Activated CD4-positive, alpha-beta T cell treated with anti-CD3 and anti-CD28 coated beads, Interleukin-2, amount 50 U/mL, for 4 hours (primary cell): ENCODE measurements around the gene EBF3.

Experiments used
- DNase-seq, 2 experiments: peaks; one replicate each; pipeline ENCODE4 v3.0.0-alpha.2; 2020

Gene EBF3

DNA sequence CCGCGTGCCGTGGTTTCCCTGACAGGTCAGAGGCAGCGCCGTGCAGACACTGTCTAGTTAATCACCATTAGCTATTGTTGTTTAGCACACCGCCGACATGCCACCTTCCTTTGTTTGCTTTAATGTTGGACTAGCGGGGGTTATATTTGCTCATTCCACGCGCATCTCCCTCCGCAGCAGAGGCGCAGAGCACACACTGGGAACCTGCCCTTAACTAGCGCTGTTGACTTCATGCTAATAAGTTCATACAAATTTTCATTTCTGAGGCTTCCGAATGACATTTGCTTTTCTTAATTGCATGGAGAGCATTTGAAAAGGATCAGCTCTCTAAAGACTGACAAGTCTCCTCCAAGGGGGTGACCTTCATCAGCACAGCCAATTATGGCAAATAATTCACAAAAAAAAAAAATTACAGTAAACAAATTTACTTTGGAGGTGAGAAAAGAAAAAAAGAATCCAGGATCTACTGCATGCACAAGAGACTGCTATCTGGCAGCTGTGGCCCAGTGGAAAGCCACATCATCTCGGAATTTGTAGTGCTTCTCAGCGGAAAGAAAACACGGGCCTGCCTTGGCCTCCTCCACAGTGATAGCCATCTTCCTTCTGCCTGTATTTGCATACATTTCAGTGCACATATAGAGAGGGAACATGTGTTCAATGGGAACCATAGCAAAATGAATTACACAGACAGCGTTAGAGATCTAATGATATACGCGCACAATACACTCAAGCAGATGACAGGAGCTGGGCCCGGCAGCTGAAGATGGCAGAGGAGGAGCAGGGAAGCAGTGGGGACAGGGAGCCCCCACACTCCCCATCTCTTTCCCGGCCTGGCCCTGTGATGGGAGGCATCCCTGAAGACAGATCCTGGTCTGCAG lies 94.2 kb downstream of the EBF3 start:
- DNase-seq, result no peak

DNA sequence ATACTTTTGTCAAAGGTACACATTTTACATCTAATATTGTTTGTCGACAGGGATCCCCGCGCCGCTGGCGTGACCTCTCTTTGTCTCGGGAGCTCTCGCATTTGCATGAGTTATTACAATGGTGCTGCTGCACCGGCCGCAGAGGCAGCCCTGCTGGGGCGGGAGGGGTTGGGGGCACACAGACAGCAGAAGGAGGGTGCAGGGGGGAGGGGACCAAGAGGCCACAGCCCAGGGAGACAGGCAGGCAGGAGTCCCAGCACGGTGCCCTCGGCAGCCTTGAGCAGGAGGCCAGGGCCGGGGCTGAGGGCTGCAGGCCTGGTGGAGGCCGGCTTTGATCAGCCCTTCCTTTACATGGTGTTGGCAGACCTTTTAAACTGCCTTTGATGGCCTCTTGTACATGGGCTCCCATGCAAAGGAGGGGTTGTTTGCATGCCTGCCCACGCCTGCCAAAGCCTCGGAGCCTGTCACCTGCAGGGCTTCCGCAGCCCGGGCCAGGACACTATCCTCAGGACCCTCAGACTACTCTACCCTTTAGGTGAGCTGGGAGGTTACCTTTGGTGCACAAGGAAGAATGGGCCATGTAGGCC lies 95.5 kb downstream of the EBF3 start:
- no peak for DNase-seq

DNA sequence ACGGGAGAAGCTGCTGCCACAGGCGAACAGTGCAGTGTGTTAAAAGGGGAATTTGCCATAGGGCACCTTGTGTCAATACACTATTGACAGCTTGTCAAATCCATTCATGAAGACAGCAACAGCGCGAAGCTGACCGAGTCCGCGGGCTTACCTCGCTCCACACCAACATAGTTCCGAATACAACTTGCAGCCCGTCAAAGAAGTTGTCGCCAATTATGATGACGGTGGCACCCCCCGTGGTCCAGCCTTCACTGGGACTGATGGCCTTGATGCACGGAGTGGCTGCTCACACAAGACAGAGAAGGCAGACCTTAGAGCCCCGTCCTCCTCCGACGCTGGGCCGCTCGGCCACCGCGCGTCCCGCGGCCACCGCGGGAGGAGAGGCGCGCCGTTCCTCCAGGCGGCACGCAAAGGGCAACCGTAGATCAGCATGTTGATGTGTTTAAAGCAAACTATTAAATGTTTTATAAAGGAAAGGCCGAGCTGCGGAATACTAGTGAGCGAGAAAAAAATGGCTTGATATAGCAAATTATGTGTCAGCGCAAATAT lies 96.4 kb downstream of the EBF3 start:
- DNase-seq, result no peak

DNA sequence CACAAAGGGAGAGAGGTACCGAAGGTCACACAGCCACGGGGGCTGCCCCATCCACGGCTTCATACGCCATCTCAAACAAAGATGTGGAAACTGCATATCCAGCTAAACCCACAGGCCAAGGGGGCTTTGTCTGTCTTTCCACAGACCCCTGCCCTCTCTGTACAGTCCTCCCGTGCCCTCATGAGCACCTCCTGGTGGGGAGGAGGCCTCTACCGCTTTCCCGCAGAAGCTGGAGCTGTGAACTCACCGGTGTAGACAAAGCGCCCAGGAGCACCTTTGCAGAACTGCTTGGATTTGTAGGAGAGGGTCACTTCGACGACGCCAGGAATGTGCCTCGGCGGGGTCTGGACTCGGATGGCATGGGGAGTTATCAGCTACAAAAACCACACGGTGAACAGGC lies 97.2 kb downstream of the EBF3 start:
- no peak for DNase-seq

DNA sequence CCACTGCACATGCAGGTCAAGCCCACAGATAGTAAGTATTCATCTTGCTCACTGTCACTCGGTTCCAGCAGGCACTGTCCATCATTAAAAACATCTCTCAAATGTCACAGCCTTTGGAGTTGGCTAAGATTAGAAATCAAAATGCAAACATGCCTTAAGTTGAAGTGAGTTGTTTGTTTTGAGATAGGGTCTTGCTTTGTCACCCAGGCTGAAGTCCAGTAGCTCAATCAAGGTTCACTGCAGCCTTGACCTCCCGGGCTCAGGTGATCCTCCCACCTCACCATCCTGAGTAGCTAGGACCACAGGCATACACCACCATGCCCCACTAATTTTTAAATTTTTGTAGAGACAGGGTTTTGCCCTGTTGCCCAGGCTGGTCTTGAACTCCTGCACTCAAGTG lies 98.1 kb downstream of the EBF3 start:
- no peak for DNase-seq

DNA sequence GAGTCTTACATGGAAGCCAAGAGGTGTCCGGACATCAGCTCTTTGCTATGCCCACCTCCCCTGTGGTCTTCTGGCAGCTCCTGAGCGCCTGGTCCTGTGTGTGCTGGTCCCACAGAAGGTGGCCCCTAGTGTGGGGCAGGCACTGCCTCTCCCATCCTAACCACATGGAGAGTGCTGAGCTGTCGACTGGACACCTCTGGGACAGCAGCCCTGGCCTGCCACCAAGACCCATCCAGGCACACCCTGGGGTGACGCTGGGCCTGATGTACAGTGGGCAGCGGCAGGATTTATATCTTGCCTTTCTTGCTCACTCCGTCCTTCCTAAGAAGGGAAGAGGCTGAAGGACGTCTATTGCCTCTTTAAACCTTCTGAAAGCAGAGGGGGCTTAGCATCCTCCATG lies 98.7 kb downstream of the EBF3 start:
- no peak for DNase-seq

DNA sequence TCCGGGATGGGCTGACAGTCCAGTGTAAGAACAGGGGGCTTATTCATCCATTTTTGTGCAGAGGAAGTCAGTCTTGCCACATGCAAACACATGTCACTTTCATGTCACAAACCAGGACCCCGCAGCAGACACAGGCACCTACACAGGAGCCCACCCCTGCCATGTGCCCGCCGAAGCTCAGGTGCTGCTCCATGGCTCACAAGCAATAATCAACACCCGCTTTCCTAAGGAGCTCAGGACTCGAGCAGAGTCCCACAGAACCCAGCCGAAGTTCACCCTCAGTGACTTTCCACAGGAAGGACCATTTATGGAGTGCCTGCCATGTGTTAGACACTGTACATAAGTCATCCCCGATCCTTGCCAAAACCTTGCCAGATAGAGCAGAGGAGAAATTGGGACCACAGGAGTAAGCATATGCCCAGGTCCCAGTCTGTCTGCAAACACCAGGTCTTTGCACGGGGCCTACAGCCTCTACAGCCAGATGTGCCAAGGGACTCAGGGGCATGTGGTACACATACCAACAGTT lies 99.4 kb downstream of the EBF3 start:
- no peak for DNase-seq

DNA sequence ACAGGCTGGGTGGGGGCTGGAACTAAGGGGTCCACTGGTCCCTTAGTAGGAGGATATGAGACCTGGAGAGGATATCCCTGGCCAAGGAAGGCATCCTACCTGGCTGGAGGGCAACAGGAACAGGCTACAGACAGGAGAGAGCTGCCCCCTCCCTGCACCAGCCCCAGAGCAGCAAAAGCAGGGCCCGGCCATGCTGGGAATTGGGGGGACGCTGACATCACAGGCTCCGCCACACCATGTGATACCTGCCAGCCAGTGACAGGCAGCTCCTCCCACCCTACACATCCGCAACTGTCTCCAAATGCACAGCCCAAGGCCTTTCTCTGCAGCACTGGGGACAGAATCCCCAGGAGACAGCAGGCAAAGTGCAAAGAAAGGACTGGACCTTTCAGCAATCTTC lies 100.0 kb downstream of the EBF3 start:
- DNase-seq, result no peak

DNA sequence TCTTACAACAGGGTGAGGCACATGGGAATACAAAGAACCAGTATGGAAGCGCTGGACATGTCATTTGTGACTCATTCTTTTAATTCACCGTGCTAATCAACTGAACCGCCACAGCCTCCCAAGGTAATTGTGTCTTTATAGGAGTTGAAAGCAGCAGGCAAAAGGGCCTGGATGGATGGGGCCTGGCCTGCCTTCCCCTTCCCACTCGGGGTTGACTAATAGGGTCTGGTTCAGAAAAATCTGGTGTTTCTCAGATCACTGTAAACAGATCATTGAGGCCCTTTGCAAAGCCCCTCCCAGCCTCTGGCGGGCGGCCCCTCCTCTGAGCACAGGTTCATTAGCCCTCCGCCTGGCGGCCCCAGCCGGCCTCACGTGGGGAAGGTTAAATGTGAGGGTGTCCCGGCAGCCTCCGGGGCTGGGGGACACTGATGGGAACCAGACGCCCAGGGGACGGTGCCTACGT lies 100.8 kb downstream of the EBF3 start:
- DNase-seq, result no peak

DNA sequence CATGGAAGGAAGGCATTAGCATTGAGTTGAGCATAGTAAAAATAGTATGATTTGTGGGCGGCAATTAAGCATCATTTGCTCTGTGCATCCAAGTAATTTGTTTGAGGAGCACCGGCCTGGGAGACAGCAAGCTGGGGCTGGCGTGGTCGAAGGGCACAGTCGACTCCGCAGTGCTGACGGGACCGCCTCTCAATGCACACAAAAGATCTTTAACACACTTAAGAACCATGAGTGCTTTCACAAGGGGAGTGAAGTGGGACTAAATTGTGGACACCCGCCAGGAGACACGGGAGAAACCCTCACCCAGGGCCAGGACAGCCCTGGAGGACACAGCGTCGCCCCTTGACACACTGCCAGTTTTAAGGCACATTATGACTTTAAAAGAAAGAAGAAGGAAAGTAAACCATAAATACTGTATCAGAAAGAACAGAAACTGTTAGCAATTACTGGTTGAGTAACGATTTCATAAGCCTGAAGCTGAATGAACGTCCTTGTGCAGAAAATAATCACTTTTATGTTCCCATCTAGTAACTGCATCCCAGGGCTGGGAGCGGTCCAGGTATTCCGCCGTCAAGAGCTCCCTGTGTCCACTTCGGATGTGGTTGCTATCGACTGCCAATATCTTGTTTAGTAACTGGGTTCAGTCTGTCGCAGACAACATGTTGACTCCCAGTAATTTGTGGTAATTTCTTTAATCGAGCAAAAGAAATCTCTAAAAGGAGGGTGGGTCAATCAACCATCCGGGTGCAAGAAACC lies 102.1 kb downstream of the EBF3 start:
- DNase-seq, result no peak

DNA sequence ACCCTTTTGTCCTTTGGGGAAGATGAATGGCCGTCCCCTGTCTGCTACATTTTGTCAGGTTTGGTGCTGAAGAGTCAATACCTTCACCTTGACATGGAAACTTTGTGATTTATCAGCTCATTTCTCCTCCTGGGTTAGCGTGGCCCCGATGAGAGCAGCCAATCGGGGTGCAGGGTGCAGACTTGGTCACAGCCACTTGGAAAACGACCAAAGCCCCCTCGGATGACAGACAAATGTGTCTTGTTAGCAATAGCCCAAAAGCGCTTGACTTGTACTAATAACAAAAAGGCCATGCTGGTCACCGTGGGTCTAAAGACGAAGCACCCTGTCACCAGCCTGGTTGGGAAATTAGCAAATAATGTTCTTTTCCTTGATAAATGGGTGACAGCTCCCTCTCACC lies 103.7 kb downstream of the EBF3 start:
- DNase-seq, result no peak

DNA sequence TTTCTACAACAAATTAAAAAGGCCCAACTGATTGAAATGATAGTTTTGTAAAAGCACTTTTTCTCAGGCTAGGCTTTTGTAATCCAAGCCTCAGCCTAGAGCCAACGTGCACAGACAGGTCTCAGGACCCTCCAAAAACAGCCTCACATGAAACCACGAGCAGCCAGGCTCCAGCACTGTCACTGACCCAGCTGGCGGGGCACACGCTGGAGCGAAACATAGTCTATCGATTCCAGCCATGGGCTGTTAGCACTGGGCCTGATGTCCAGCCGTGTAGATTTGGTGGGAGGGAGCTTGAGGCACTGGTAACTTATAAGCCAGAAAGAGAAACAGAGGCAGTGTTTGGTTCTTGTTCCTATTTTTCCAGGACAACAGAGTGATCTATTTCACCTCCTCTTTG lies 104.5 kb downstream of the EBF3 start:
- no peak for DNase-seq

DNA sequence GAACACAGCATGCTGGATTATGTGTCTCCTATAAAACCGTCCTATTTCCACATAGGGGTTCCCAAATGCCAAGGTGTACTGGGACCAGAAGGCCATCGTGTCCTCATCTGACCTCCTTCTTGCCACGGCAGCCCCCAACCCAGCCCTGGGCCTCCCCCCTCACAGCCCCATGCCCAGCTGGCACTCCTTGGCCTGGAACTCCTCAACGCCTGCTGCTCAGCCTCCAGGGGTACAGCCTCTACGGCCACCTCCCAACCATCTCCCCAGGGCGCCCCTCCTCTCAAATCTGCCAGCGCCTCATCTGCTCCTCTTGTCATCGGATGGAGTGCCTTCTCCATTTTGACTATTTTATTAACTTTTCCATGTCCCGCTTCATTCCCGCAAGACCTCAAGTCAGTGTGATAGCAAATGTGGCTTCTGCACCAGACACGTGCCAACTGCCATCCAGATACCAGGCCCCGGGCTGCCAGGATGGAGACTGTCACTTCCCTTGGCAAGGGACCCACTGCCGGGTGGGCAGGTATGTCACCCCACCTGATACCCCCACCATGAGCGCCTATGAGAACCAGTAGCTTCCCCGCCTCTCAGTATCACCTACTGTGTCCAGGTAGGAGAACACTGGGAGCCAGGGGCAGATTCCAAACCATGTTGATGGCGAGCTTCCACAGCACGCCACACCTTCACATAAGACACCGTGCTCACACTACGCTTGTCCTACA lies 106.7 kb downstream of the EBF3 start:
- DNase-seq, result no peak

DNA sequence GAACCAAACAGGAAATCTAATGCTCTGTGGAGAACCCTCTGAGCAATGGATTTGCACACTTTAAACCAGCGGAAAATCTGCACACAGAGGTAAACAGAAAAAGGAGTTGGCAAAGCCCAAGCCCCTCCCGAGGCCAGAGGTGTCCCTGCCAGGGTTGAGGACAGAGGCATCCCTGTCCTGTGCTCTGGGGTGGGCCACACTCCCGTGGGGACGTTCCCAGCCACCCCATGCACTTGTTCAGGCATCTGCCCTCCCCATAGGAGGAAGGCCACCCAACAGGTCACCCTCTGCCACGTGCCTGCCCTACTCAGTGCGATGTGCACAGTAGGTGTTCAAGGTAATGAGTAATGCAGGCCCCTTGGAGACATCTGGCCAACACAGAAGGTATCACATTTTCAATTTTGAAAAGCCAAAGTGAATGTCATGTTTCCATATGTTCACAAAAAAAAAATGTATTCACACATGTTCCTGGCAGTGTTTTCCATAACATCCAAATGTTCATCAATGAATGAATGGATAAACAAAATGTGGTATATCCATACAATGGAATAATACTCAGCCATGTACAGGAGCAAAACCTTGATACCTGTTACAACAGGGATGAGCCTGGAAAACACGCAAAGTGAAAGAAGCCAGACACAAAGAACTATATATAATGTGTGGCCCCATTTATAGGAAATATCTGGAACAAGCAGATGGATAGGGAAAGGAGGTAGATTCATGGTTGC lies 108.1 kb downstream of the EBF3 start:
- DNase-seq, result no peak

DNA sequence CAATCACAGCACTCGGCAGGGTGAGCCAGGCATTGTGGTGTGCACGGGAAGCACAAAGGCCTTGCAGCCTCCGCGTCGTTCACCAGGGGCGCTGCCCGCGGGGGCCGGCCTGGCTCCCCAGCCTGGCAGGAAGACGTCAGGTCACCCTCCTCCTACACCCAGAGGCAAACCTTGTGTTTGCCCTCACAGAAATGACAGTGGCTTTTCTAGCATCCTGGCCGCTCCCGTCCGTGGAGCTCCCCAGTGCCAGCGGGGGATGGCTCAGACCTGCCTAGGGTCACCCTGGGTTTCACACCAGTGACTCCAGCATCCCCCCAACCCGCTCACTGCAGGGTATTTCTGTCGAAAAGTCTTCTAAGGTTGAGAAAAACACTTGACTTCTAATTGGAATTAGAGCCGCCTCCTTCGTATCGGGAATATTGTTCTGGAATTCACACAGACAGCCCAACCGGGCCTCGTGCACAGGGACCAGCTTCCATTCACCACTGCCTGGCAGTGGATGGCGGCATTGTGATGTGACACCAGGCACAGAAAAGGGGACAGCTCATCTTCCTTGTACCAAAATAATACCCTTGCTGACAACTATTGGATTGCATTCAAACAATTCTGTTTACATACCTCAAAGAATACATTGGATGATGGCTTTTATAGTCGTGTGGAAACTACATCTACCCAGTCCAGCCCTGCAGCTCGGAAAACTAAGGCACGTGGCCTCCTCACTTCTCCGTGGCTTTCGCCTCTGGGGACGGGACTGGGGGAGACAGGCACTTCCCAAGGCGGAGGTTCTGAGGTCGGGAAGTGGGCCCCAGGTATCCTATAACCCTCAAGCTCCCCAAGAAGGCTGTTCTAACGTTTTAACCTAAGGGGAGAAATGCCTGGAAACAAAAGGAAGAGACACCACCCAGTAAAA lies 109.0 kb downstream of the EBF3 start:
- DNase-seq, result no peak

DNA sequence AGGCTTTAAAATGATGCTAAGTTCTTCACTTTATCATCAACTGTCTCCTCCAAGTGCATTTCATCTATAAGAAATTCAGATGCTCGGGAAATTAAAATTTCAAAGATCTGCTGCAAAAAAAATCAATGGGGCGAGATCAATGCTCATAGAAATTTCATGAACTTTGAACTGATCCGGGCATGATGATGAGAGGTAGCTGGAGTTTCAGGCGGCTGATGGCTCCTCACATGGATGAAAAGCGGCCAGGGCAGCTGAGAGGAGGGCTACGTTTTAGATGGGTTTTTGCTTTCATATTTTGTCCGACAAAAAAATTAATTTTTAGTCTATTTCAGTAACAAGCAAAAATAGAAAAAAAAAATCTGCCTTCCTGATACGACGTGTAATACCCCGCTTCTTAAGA lies 109.9 kb downstream of the EBF3 start:
- DNase-seq, result no peak

DNA sequence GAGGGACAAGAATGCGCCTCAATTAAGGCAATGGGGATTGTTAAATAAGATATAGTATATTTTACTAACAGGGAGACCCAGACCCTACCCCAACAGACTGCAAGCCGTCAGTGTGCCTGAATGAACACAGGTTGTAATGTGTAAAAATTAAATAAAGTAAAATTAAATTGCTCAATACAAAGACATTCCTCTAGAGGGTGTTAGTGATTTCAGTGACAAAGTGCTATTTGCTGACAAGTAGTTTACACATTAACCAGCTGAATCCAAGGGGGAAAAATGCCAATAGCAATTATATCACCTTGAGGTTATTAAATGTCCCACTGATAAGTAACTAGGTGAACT lies 110.5 kb downstream of the EBF3 start:
- DNase-seq, result no peak

DNA sequence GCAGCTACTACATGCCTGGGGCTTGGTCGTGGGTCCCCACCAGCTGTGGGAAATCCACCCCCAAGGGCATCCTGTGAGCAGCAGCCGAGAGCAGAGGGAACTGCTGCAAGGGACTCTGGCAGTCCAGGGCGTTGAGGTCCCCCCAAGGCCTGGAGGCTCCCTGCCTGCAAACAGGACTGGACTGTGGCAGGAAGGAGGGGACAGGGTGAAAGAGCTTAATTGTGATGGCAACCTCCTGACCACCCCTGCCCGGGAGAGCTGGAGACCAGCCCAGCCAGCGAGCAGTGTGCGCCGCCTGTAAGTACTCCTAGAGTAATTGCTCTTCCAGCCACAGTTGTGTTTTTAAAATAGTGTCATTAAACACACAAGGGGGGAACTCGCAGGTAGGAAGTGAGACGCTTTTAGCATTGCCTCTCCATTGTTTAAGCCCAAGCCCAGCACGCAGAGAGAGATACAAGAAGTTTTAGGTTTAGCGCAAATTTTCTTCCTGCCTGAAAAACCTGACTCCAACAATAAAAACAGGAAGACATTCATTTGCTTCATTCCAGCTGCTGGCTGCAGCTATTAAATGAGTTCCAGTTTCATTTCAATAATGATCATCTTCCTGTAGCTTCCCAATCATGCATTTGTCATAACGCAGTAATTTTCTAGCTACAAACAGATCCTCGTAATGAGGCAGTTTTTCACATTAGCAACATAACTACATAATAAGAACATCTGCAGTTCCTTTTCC lies 111.1 kb downstream of the EBF3 start:
- no peak for DNase-seq

DNA sequence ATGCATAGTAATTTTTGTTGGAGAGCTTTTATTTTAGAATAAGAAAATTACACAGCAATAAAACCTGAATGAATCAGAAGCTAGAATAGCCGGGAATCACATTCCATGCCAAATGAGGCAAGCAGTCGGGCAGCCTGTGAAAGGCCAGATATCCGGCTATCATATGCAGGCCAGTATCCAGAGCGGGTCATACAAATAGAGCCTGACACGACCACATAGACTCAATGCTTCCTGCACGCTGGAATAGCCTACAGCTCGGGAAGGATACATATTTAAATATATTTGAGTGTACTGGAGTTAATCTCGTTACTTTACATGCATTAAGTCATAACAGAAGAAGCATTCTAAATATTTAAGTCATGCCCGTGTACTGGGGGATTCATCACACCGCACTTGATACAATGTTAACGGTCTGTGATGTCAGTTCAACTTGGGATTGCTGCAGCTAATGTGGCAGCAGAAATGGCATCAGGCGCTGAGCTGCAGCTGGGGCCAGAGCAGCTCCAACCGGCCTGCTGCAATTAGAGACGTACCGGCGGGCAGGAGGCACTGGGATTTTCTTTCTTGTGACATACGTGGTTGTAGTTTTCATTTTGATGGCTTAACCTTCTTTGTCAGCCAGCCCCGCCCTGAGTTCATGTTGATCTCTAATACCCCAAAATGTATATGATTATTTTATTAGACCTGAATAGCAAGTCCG lies 112.0 kb downstream of the EBF3 start:
- DNase-seq, result no peak

DNA sequence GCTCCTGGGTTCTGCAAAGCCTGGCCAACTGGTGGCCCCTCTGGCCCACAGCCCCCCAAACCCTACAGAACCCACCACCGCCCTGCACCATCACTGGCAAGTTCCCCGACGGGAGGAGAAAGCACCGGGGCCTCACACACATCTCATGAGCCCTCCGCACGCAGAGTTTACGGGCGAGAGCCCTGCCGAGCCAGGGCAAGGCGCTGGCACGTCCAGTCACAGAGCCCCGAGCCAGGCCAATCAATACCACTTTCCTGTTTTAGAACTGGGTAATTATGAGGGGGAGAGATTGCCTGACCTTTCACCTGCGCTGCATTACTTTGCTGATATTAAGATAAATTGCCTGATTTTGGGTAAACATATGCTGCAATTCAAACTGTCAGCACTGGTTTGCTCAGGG lies 113.3 kb downstream of the EBF3 start:
- DNase-seq, result no peak
